Measurements from ENCODE around the gene CSNK1A1L.

CSNK1A1L gene

DNA sequence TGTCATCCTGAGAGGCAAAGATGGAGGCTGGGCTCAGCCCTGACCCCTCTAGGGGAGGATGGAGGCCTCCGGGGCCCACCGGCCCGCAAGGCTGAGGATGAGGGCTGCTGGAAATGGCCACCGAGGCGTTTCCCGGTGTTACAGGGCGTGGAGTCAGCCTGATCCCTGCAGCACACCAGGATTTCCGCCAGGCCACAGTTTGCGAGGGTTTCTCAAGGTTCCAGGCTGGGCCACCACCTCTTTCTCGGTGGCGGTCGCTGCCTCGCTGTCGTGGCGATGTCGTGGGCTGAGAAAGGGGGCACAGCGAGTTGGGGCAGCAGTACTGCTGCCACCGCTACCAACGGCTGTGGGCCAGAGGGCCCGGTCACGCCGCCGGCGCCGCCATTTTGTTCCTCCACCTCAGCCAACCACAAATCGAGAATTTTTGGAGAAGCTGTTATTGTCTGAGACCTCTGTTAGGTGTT is at the start of gene CSNK1A1L:
TSS of gene CSNK1A1L (minus strand) at position 414 of the 464 bp plus-strand sequence. CDS start at position 6, 408 bp downstream.
- no peak for DNase-seq (ENCODE audit: low spot score)

GRCh38 chr13:37149380-37149779 is 43.9 kb upstream of the CSNK1A1L start:
- no peak for DNase-seq (ENCODE audit: low spot score)

GRCh38 chr13:37148501-37148900 is 43.0 kb upstream of the CSNK1A1L start:
- DNase-seq (ENCODE audit: low spot score), result no peak

GRCh38 chr13:37144661-37145060 is 39.2 kb upstream of the CSNK1A1L start:
- peak; percentile 3 for DNase-seq (ENCODE audit: low spot score)

GRCh38 chr13:37143911-37144310 is 38.4 kb upstream of the CSNK1A1L start:
- no peak for DNase-seq (ENCODE audit: low spot score)

DNA sequence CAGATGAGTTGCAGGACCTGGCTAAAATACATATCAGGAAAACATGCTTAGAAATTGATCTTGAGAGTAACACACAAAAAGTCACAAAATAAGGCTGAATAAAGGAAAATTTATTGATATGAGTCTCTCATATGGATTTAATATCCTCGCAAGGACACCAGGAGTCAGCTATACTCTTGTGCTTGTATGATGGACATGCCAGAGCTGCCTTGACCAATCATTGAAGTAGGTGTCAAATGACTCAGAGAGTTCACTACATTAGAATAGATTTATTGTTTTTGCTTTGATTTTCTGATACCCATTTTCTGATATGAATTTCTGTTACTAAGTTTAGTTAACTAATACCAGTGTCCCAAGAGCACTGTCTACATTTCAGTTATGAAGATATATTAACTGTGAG is 37.4 kb upstream of the CSNK1A1L start:
- DNase-seq (ENCODE audit: low spot score), result no peak

DNA sequence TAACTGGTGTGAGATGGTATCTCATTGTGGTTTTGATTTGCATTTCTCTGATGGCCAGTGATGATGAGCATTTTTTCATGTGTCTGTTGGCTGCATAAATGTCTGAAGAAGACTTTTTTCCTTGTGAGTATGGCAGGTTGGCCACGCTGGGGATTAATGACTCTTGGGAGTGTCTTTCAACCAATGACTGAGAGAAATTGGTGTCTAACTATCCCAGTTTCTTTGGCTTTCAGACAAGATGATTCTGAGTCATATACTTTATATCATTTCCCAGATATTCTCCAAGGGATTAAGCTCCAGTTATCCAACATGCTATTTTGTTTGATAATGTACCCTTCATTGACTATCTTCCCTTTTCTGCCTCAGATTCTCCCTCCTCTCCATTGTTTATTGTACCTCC is 35.5 kb upstream of the CSNK1A1L start:
- no peak for DNase-seq (ENCODE audit: low spot score)

- no peak for DNase-seq (ENCODE audit: low spot score)
Observed at GRCh38 chr13:37139356-37139755, 33.9 kb upstream of the CSNK1A1L start.

DNA sequence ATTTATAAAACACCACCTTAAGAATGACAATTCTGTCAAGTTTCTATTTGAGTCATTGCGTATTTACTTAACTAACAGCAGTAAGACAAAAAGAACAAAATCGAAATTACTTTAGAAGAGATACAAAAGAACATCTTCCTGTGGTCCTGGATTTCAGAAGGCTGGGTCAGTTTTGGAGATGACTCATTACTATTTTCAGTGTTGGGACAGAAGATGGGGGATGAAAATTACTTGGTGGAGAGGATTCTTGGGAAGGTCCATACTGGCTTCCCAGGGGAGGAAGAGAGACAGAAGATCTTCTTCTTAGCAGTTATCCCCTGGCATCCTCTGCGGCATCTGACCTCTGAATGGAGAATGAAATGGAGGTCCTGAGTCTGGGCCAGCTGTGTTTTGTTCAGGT is 33.5 kb upstream of the CSNK1A1L start:
- no peak for DNase-seq (ENCODE audit: low spot score)

- DNase-seq (ENCODE audit: low spot score), result peak; percentile 49
Observed at GRCh38 chr13:37138169-37138568, 32.7 kb upstream of the CSNK1A1L start.

GRCh38 chr13:37136633-37137032 is 31.2 kb upstream of the CSNK1A1L start:
- DNase-seq (ENCODE audit: low spot score), result no peak

DNA sequence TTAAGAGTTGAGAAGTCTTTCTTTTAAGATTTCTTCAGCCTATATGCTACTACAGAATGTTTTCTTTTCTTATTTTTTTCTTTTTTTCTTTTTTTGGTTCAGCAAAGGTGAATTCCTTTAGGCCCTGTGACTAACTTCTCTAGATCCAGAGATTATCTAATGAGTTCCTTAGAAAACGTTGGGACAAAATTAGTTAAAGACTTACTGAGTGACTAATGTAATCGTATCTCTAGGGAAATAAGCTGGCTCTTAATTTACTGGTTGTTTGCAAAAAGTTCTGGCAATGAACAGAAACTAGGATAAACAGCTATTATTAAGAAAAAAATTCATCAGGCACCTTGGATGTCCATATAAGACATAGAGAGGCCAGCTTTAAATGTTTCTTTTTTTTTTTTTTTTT is 30.7 kb upstream of the CSNK1A1L start:
- DNase-seq (ENCODE audit: low spot score), result no peak

DNA sequence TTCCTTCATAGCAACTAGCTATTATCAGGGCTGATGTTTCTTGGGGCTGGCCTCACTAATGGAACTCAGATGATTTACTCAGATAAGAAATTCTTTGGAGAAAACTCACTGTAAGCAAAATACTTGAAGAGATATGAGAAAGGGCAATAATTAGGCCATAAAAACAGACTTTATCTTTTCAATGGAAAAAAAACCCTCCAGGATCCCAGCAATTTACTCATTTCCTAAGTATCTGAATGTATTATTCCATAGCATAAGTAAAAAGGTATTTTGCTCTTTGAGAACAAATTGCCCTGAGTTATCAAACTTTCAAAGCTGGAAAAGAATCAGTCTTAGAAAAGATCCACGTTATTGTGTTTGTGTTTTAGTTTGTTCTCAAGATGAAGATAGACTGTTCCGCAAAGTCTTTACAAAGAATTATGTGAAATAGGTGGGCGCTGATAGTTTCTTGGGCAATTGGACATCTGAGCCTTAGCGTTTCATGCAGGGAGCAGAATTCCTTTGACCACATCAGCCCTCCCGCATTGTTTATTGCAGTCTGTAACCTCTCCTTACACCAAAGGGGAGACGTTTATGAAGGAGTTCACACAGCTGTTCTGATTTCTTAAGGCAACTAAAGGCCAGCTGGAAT is 29.1 kb upstream of the CSNK1A1L start:
- DNase-seq (ENCODE audit: low spot score), result no peak

DNA sequence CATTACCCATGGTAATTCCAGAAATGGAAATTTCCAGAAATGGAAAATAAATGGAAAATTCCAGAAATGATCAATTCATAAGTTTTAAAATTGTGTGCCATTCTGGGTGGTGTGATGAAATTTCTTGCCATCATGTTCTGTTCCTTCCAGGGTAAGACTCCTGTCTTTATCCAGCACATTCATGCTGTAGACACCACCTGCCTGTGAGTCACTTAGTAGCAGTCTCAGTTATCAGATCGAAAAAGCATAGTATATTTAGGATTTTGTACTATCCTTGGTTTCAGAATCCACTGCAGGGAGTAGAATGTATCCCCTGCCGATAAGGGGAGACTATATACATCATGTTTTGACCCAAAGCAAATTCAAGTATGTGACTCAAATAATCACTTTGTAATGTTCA is 26.7 kb upstream of the CSNK1A1L start:
- no peak for DNase-seq (ENCODE audit: low spot score)

DNA sequence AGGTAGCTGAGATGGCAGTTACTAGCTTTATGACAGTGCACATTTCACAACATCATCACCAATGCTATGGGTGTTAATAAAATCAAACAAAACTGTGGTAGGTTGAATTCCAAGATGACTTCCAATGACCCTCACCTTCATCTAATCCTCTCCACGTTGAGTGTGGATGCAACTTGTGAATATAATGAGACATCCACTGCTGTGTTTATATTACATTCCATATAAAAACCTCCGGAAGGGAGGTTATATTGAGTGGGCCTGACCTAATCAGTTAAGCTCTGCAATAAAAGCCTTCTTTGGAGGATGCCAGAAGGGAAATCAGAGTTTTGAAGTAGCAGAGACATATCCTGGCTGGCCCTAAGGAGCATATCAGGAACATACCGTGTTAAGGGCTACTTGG is 25.6 kb upstream of the CSNK1A1L start:
- DNase-seq (ENCODE audit: low spot score), result no peak

GRCh38 chr13:37129866-37130265 is 24.4 kb upstream of the CSNK1A1L start:
- no peak for DNase-seq (ENCODE audit: low spot score)

- no peak for DNase-seq (ENCODE audit: low spot score)
Observed at GRCh38 chr13:37127691-37128241, 22.3 kb upstream of the CSNK1A1L start.

DNA sequence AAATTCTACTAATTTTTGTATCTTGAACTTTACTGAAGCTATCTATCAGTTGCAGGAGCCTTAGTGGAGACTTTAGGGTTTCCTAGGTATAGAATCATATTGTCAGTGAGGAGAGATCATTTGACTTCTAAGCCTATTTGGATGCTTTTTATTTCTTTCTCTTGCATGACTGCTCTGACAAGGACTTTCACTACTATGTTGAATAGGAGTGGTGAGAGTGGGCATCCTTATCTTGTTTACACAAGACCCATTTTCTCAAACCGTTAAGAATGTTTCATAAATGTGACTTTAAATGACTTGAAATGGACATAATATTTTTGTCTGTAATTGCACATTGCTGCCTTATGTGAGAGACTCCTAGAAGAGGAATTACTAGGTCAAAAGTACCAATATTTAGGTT is 17.9 kb upstream of the CSNK1A1L start:
- DNase-seq (ENCODE audit: low spot score), result no peak

GRCh38 chr13:37118016-37118415 is 12.6 kb upstream of the CSNK1A1L start:
- no peak for DNase-seq (ENCODE audit: low spot score)

- DNase-seq (ENCODE audit: low spot score), result no peak
Observed at GRCh38 chr13:37114250-37114649, 8.8 kb upstream of the CSNK1A1L start.

GRCh38 chr13:37113534-37113933 is 8.1 kb upstream of the CSNK1A1L start:
- no peak for DNase-seq (ENCODE audit: low spot score)

- peak; percentile 37 for DNase-seq (ENCODE audit: low spot score)
Observed at GRCh38 chr13:37109051-37109678, 3.7 kb upstream of the CSNK1A1L start.

DNA sequence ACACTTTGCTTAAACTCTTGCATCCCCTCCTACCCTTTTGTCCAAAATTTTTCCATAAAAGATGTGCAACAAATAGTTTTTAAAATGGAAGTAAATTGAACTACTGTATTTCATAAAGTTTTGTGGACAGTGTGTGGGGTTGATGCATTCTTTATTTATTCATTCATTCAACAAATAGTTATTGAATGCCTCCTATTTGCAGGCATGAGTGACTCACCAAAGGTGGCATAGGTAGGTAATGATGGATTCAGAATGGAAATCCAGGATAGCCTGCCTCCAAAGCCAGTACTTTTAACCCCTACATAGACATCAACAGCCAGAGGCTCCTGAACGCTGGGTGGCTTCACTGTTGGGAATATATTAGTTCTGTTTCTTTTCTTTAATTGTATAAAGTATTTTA is 2.4 kb upstream of the CSNK1A1L start:
- DNase-seq (ENCODE audit: low spot score), result no peak

GRCh38 chr13:37107456-37107855 is 2.0 kb upstream of the CSNK1A1L start:
- DNase-seq (ENCODE audit: low spot score), result no peak
